Neural cell (in vitro differentiated cells): ENCODE data around the gene TMEM134.

Experiments used
- CTCF ChIP-seq: fragments of 450-650 bp; IDR thresholded peaks from 2 replicates; pipeline ENCODE4 v1.5.1; 2014; ENCODE audit warnings: antibody characterized with exemption, mild to moderate bottlenecking, moderate library complexity; ENCODE audit not compliant: poor library complexity, severe bottlenecking
- EZH2 ChIP-seq: fragments of 200-600, 300-800 bp; shearing (Covaris generic), sonication (generic); IDR thresholded peaks from 2 replicates; pipeline ENCODE4 v1.6.1; 2014; ENCODE audit warnings: antibody characterized with exemption, low read length, borderline replicate concordance, mild to moderate bottlenecking; ENCODE audit not compliant: insufficient read depth, poor library complexity, severe bottlenecking
- MXI1 ChIP-seq: fragments of 450-650 bp; conservative IDR thresholded peaks from 2 replicates; pipeline ENCODE4 v1.6.1; 2014; ENCODE audit warnings: antibody characterized with exemption, mild to moderate bottlenecking; ENCODE audit not compliant: poor library complexity, severe bottlenecking
- POLR2AphosphoS5 ChIP-seq: IDR thresholded peaks from 2 replicates; pipeline ENCODE4 v1.6.1; 2012
- REST ChIP-seq: IDR thresholded peaks from 2 replicates; pipeline ENCODE4 v1.6.1; 2012; ENCODE audit warnings: borderline replicate concordance

- TF ChIP-seq CTCF: no peak
- no peak for TF ChIP-seq POLR2AphosphoS5
- TF ChIP-seq EZH2: no peak
- TF ChIP-seq MXI1: no peak
- TF ChIP-seq REST: no peak
Measured at GRCh38 chr11:67450796-67451657, 18.0 kb downstream of the TMEM134 start.
